Activated T-helper 1 cell treated with anti-CD3 and anti-CD28 coated beads, Interleukin-2, amount 50 U/mL, for 16 hours (primary cell): Measurements from ENCODE around the gene ADAMTSL3.
"Not testable (repeated sequence)": the region's sequence is repeated elsewhere in the genome, so short reads cannot be mapped to it uniquely, and the experiment has no call there.

ENCODE experiments used
- DNase-seq, 2 donors: peaks; one replicate each; pipeline ENCODE4 v3.0.0-alpha.2; 2020; ENCODE audit warnings: low read depth in 1 of 2, low spot score in 1 of 2

ADAMTSL3 gene

DNA sequence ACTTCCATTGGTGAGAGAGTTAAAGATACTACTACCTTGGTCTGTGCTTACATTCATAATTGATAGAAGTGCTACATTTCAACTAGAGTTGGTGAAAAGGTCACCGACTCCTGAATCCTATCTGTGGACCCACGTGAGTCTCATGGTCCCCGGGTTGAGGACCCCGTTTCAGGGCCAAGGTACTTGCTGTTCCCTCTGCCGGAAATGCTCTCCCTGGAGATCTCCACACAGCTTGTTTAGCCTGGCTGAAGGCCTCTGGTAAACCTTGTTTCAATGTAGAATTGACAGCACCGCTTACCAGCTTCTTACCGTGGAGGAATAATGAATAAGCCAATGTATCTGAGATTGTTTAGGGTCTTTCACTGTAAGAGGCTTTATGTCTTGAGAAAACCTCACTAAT, 355.7 kb downstream of the ADAMTSL3 start:
- no peak for DNase-seq

DNA sequence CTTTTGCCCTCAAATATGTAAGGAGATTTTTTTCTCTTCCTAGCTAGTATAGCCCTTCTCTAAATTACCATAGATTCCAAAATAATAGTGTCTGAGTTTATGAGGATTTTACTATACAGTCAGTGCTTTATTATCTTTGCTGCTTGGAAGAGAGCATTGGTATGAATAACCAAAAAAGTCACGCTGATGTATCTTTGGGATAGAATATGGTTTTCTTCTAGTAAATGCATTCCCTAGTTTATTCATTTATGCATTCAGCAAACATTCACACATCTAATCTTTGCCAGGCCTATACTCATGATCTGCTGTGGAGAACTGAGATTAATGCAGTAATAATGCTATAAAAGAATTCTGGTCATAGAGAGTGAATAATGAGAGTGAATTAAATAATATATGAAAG, 356.3 kb downstream of the ADAMTSL3 start:
- no peak for DNase-seq

DNA sequence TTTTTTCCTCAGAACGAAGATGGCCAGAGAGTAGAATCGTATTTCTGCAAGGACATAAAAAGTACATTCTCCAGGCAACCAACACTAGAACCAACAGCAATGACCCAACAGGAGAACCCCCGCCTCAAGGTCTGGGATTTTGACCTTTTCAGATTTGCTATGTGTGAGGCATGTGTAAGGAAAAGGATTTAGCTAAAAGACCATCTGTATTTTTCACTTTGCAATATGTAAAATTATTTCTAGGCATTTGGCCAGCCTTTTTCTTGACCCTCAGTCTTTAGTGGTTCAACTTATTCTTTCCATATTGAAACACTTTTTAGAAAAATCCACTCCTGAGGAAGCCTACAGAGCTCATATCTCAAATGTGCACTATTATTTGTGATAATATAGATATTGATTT, 362.4 kb downstream of the ADAMTSL3 start:
- no peak for DNase-seq

DNA sequence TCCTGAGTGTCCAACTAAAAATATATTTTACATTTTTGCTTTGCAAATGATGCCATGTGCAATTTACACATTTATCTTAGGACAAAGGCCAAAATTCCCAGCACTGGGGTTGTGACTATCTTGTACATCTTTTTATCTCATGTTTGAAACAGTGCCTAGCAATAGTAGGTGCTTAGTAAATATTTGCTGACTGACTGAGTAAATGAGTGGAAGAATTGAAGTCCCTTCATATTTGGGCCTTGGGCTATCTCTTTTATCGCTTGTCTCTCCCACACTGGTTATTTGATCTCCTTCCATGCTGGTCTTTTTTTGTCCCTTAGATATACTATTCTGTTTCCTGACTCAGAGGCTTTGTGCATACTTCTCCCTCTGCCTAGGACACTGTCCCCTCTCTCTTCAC, 368.6 kb downstream of the ADAMTSL3 start:
- no peak for DNase-seq

DNA sequence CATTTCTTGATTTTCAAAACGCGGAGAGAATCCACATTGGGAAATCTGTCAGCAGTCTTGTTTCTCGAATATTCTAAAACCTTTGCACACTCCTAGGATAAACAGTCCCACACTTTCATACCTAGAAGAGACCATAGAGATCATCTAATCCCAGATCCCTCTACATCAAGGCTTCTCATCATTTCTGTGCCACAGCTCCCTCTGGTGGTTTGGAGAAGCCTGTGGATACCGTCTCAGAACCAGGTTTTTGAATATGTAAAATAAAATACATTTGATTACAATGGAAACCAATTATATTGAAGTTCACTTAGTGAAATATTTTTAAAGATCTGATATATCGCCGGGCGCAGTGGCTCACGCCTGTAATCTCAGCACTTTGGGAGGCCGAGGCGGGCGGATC, 369.7 kb downstream of the ADAMTSL3 start:
- DNase-seq: no peak

DNA sequence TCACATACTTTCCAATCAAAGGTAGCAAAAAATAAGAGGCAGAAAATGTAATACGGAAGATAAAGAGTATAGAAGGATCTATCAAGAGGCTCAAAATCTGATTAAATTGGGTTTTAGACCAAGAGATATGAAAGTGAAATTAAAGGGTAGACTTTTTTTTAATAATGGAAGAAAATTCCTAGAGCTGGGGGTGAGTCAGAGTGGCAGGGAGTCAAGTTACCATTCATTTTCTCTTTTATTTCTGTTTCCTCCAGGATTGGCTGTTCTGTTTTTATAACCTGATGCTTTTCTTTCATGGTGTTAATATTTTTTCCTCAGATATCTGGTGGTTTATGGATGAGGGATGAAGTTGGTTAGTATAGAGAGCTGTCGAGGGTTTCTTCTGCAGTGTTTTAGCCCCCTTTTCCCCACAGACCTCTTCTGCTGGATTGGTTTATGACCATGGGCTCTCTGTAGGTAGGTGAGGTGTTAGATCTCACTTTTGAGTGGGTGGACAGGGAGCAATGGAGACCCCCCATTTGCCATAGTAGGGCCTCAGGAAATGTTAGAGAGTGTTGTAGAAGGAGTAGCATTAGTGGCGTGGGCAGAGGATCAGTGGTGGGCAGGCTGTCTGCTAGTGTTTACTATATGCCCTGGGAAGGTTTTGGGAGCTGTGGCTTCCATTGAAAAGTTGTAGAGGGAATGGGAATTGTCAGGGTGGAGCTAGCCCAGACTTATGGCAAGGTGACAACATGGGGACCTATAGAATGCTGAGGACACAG, 380.1 kb downstream of the ADAMTSL3 start:
- no peak for DNase-seq

DNA sequence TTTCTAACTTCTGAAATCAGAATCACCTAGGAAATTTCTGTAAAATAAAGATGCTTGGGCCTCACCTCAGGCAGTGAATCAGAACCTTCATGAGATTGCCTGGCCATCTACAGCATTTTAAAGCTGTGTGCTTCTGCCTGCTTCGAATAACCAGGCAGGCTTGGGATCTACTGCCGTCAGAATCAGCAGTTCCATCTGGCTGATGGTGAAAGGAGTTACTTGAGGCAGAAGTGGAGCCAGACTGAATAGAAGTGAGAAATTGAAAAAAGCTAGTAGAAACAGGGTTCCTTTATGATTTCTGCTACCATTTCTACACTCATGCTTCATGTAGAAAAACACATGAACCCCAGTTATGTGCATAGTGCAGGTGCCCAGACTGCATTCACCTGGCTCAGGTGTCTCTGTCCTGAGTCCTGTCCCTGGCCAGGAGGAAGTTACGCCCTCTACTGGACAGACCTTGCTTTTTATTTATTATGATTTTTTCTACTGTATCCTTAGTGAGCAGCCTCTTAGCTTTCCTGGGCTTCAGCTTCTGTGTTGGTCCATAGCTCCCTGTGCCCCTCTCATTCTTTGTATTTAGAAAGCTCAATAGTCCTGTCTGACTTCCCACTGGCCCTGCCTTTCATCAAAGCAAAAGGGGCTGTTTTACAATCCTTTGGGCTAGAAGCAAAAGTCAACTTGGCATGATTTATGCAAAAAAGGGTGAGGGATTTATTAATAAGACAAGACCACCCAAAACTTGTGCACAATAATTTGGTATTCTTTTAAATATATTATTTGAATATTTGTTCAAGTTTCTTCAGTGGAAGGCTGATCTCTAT, 380.9 kb downstream of the ADAMTSL3 start:
- DNase-seq: no peak

DNA sequence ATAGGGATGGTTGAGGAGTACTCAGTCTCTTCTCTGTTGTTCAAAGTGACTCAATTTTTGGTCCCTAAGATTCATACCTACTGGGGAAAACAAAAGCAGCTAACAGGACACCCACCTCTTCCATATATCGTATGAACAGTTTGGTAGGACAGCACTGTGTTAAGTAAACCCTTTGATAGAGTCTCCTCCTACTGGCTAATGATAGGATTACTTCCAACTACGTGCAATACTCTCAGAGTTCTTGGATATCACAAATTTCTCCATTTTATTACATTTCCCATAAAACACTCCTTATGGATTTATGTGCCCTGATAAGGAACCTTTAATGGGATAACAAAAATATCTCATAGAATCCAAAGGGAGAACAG, 381.5 kb downstream of the ADAMTSL3 start:
- no peak for DNase-seq

DNA sequence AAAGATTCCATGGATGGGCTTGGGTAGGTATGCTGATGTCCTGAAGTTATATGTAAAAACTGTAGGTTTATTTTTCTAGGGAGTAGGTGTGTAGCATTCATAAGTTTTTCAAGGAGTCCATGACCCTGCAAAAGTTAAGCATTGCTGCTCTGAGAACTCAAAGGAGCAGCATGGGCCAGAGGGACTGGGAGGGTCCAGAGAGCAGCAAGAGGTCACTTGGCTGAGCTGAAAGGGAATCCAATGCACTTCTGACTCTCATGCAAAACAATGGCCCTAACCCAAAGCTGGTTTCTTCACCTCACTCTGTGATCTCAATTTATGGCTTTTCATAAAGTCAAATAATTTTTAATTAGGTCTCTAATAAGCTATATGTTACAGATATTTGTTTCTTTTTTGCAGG, 383.4 kb downstream of the ADAMTSL3 start:
- DNase-seq: no peak

DNA sequence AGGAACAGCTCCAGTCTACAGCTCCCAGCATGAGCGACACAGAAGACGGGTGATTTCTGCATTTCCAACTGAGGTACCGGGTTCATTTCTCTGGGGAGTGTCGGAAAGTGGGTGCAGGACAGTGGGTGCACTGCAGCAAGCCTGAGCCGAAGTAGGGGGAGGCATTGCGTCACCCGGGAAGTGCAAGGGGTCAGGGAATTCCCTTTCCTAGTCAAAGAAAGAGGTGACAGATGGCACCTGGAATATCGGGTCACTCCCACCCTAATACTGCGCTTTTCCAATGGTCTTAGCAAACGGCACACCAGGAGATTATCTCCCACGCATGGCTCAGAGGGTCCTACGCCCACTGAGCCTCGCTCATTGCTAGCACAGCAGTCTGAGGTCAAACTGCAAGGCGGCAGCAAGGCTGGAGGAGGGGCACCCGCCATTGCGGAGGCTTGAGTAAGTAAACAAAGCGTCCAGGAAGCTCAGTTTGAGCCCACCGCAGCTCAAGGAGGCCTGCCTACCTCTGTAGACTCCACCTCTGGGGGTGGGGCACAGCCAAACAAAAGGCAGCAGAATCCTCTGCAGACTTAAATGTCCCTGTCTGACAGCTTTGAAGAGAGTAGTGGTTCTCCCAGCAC, 388.6 kb downstream of the ADAMTSL3 start:
- not testable (repeated sequence) for DNase-seq

DNA sequence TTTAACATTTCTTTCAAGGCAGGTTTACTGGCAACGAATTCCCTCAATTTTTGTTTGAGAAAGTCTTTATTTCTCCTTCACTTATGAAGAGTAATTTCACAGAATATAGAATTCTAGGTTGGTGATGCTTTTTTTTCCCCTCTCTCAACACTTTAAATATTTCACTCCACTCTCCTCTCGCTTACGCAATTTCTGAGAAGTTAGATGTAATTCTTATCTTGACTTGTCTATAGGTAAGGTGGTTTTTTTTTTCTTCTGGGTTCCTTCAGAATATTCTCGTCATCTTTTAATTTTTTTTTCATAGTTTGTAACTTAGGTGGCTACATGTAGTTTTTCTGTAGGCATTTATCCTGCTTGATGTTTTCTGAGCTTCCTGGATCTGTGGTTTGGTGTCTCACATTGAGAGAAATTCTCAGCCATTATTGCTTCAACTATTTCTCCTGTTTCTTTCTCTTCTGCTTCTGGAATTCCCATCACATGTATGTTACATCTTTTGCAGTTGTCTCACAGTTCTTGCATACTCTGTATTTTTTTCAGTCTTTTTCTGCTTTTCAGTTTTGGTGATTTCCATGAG, 392.2 kb downstream of the ADAMTSL3 start:
- DNase-seq: no peak

DNA sequence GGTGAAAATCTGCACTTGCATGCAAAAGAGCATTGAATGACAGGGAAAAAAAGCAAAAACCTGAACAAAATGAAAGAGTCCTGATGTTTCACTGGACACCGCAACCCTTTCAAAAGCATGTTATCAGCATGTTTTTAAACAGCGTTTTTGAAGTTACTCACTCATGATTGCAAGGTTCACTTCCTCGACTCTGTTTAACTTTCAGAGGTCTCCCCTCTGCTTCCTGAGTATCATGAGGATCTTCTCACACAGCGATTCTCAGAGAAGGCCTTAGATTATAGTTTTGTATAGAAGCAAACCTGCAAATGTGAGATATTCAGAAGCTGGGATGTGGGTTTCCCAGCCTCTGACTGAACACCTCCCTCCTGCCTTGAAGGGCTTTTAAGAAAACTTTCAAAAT, 395.6 kb downstream of the ADAMTSL3 start:
- not testable (repeated sequence) for DNase-seq

DNA sequence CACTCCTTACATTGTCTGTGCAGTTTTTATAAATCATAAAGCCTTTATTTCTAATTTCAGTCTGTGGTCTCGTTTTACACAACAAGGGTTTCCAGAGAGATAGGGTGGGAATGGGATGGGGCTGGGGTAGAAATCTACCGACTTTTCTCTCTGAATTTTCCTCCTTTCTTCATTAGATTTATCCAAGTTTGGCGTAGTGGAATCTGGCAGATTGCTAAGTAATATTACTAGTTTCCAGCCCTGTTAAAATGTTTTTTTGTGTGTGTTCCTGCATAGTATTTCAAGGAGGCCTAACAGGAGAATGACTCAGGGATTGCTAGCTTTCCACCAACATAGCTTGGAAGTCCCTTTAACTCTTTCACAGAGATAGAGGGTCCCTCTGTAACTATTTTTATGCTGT, 396.2 kb downstream of the ADAMTSL3 start:
- no peak for DNase-seq

DNA sequence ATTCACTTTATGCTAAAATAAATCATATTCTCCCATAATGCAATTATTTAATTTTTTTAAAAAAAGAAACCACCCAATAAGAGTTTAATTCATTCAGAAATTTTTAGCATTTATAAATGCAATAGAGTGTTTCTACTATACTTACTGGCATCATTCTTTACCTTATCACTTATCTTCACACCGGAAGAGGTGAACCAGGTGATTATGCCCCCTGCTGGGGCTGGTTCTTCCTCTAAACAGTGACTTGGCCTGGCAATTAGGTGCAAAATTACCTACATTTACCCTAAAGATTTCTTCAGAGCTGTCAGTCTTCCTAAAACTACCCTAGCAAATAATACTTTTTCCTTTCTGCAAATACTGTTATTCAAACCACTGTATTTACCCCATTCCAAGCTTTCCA, 397.2 kb downstream of the ADAMTSL3 start:
- not testable (repeated sequence) for DNase-seq

DNA sequence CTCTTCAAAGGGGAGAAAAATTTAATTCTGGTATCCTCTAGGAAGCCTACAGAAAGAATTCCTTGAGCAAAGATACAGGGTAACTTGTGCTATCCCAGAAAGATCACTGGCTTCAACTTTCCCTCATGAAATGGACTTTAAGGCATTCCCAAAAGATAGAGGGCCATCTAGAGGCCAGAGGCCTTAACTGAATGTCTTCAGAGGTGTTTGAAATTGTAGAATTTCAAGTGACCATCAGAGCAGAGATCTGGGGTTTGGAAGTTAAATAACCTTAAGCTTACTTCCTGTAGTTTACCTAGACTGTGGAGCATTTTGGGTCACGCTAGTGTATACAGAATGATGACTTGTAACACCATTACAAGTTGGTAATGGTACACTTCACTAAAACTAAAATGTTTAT, 400.6 kb downstream of the ADAMTSL3 start:
- DNase-seq: not testable (repeated sequence)

DNA sequence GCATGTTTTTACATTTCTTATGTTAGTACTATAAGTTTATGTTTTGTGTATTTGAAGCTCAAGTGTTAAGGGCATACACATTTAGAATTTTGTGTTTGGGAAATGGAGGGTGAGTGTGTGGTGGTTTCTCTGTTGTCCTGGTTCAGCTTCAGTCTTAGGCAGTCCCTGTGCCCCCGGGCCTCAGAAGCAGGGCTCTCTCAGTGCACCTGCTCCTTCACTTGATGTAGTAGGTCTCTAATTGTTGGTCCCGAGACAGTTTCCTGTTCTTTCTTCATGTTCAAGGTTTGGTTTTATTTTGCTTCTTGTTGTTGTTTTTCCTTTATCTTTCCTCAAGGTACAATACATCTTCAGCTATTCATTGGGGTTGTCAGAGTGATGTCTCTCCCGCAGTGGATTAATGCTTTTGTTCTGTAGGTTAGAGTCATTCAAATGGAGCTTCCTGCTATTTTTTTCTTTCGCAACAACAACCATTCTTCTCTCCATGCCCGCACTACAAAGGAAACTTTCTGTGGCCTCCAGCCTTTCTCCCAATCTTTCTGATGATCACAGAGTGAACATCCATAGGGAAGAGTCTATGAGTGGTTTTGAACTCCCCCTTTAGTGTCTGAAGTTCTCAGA, 403.9 kb downstream of the ADAMTSL3 start:
- DNase-seq: no peak

DNA sequence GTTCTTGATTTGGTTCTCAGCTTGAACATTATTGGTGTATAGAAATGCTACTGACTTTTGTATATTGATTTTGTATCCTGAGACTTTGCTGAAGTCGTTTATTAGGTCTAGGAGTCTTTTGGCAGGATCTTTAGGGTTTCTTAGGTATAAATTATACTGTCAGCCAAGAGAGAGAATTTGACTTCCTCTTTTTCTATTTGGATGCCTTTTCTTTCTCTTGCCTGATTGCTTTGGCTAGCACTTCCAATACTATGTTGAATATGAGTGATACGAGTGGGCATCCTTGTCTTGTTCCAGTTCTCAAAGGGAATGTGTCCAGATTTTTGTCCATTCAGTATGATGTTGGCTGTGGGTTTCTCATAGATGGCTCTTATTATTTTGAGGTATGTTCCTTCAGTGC, 409.8 kb downstream of the ADAMTSL3 start:
- DNase-seq: not testable (repeated sequence)

DNA sequence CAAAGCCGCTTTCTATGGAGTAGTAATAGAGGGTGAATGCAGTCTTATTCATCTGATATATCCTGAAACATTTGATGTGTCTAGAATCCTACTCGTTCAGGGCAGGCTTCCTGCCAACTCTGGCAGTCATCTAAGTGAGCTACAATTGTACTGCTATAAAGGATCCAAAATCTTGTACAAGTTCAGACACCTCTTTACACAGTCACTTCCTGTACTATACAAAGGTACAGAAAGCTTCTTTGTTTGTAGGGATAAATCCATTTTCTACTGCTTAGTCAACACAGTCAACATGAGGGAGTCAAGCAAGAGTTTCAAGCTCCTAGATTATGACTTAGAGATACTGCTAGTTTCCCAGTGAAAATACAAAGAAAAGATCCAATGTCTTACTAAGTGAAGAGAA, 414.8 kb downstream of the ADAMTSL3 start:
- DNase-seq: not testable (repeated sequence)

DNA sequence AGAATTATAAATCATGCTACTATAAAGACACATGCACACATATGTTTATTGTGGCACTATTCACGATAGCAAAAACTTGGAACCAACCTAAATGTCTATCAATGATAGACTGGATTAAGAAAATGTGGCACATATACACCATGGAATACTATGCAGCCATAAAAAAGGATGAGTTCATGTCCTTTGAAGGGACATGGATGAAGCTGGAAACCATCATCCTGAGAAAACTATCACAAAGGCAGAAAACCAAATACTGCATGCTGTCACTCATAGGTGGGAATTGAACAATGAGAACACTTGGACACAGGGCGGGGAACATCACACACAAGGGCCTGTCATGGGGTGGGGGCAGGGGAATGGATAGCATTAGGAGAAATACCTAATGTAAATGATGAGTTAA, 424.1 kb downstream of the ADAMTSL3 start:
- not testable (repeated sequence) for DNase-seq

DNA sequence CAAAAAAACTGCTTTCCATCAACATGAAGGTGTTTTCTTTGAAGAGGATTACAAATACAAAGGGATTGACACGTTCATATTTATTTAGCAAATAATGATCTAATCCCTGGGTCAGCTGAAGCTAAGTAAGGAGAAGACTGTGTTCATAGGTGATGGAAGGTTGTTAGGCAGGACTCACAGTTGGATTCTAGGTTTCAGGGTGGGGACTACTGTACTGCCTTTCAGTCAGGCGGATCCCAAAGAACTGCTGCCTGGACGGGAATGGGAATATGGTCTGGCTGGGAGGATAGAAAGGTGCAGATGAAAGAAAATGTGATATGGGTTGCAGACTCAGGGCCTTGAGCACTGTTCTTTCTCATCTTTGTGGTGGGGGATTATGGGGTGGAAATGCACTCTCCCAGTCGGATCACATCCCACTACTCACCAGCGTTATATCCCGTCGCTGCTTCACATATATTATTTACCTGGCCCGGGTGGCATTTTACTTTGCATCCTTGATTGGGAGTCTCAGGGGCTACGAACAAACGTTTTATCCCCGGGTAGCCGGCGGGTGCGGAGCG, 425.5 kb downstream of the ADAMTSL3 start:
- DNase-seq: not testable (repeated sequence)
